CD14-positive monocyte (primary cell): ENCODE measurements around the gene OPN1SW. TPM values are rescaled to one million over a fixed set of nuclear protein-coding genes. Genes with fewer than 3 reads are reported as not detected.

Experiments used
- DNase-seq, 3 donors: peaks; one replicate each; pipeline ENCODE4 v3.0.0-alpha.2; 2011 to 2022
- H2AFZ ChIP-seq: 2 replicates; pipeline ENCODE4 v1.6.0; 2012; ENCODE audit warnings: mild to moderate bottlenecking, low read depth, low read length, inconsistent platforms; ENCODE audit not compliant: insufficient read depth, poor library complexity, severe bottlenecking
- H3K27ac ChIP-seq, 2 donors: 1 replicate in 1 of 2; 2 replicates in 1 of 2; pipeline ENCODE4 v1.5.1; 2012 to 2013; ENCODE audit warnings: low read length in 2 of 2, control low read depth in 1 of 2, inconsistent platforms in 1 of 2, low read depth in 1 of 2, mild to moderate bottlenecking in 1 of 2
- H3K27me3 ChIP-seq, 2 donors: one replicate each; pipeline versions ENCODE4 v1.6.0 to v1.6.1; 2011 to 2013; ENCODE audit warnings: low read length in 2 of 2; ENCODE audit not compliant: control insufficient read depth in 2 of 2, insufficient read depth in 2 of 2
- H3K36me3 ChIP-seq, 2 donors: replicated peaks in 1 of 2; 1 replicate in 1 of 2; 2 replicates in 1 of 2; pipeline versions ENCODE4 v1.5.1 to v1.6.1; 2012 to 2013; ENCODE audit warnings: low read length in 2 of 2, control low read depth in 1 of 2, inconsistent platforms in 1 of 2, mild to moderate bottlenecking in 1 of 2; ENCODE audit not compliant: insufficient read depth in 2 of 2, control insufficient read depth in 1 of 2
- H3K4me1 ChIP-seq, 2 donors: 1 replicate in 1 of 2; 2 replicates in 1 of 2; pipeline versions ENCODE4 v1.5.1 to v1.6.1; 2012 to 2013; ENCODE audit warnings: low read length in 2 of 2, control low read depth in 1 of 2, inconsistent platforms in 1 of 2, mild to moderate bottlenecking in 1 of 2, moderate library complexity in 1 of 2; ENCODE audit not compliant: insufficient read depth in 2 of 2, control insufficient read depth in 1 of 2
- H3K4me2 ChIP-seq: replicated peaks from 2 replicates; pipeline ENCODE3; 2012; ENCODE audit warnings: low read length, moderate library complexity, mild to moderate bottlenecking; ENCODE audit not compliant: poor library complexity, severe bottlenecking; ENCODE audit errors: extremely low read depth
- H3K4me3 ChIP-seq, 3 experiments: fragments of 200-600 bp in 1 of 3; sonication (generic) in 1 of 3; replicated peaks in 1 of 3; 1 replicate in 2 of 3; 2 replicates in 1 of 3; pipeline ENCODE4 v1.5.1; 2011 to 2013; ENCODE audit warnings: low read length in 3 of 3, mild to moderate bottlenecking in 3 of 3, control low read depth in 2 of 3, low read depth in 2 of 3, inconsistent platforms in 1 of 3, moderate library complexity in 1 of 3
- H3K79me2 ChIP-seq: 2 replicates; pipeline ENCODE4 v1.6.0; 2012; ENCODE audit warnings: mild to moderate bottlenecking, control low read depth, inconsistent platforms, low read length, moderate library complexity; ENCODE audit not compliant: insufficient read depth
- H3K9ac ChIP-seq: 2 replicates; pipeline ENCODE4 v1.6.0; 2017; ENCODE audit warnings: low read length, mild to moderate bottlenecking; ENCODE audit not compliant: insufficient read depth, poor library complexity, severe bottlenecking
- H3K9me3 ChIP-seq, 2 donors: replicated peaks in 1 of 2; 1 replicate in 1 of 2; 2 replicates in 1 of 2; pipeline versions ENCODE4 v1.5.1 to v1.6.1; 2012 to 2013; ENCODE audit warnings: low read length in 2 of 2, control low read depth in 1 of 2; ENCODE audit not compliant: control insufficient read depth in 1 of 2, insufficient read depth in 1 of 2
- H4K20me1 ChIP-seq: 2 replicates; pipeline ENCODE4 v1.6.0; 2012; ENCODE audit warnings: mild to moderate bottlenecking, low read length, control low read depth, moderate library complexity; ENCODE audit not compliant: insufficient read depth
- H3K27ac Mint-ChIP-seq, 7 donors: one replicate each; pipeline ENCODE4 v1.8.0; 2020; ENCODE audit warnings: mild to moderate bottlenecking in 7 of 7, mixed read lengths in 7 of 7, moderate library complexity in 6 of 7, inconsistent platforms in 2 of 7
- H3K27me3 Mint-ChIP-seq, 3 donors: one replicate each; pipeline ENCODE4 v1.8.0; 2021 to 2022; ENCODE audit warnings: low read depth in 3 of 3, mild to moderate bottlenecking in 3 of 3, mixed read lengths in 3 of 3, moderate library complexity in 3 of 3, inconsistent platforms in 1 of 3
- H3K36me3 Mint-ChIP-seq, 2 donors: one replicate each; pipeline ENCODE4 v1.8.0; 2020; ENCODE audit warnings: mixed read lengths in 2 of 2, inconsistent platforms in 1 of 2, mild to moderate bottlenecking in 1 of 2
- H3K4me1 Mint-ChIP-seq: one replicate; pipeline ENCODE4 v1.8.0; 2020; ENCODE audit warnings: mild to moderate bottlenecking, mixed read lengths
- H3K4me3 Mint-ChIP-seq, 2 donors: one replicate each; pipeline ENCODE4 v1.8.0; 2020; ENCODE audit warnings: mild to moderate bottlenecking in 2 of 2, mixed read lengths in 2 of 2, moderate library complexity in 1 of 2
- H3K9me3 Mint-ChIP-seq, 7 donors: one replicate each; pipeline ENCODE4 v1.8.0; 2020 to 2022; ENCODE audit warnings: mixed read lengths in 7 of 7, mild to moderate bottlenecking in 6 of 7, moderate library complexity in 6 of 7, inconsistent platforms in 2 of 7
- WGBS: methylation state at CpG from one replicate; pipeline ENCODE4 v1.1.5; 2013; ENCODE audit warnings: missing lambda C conversion rate; ENCODE audit not compliant: insufficient coverage; 5-methylcytosine and 5-hydroxymethylcytosine counted together
- intact Hi-C, 2 donors: fragments of 100-400 bp; cut with micrococcal nuclease; formaldehyde crosslinking; loops; one replicate each; pipeline versions ENCODE4 v1.15.0 to v1.15.1; 2023
- polyA plus RNA-seq, 3 donors: library from polyadenylated mRNA; depleted of rRNA in 1 of 3; unstranded in 2 of 3; stranded (reverse) in 1 of 3; fragments of 300-500 nt in 2 of 3; fragments of >200 nt in 1 of 3; fragmentation: Illumina TruSeq in 2 of 3; gene quantifications; 1 replicate in 2 of 3; 2 replicates in 1 of 3; pipeline ENCODE4 v1.2.3, GENCODE V29; 2012 to 2021
- TF ChIP-seq, protein P1 (sequence below): fragments of 200-600 bp; IDR thresholded peaks from one replicate; pipeline ENCODE4 v1.8.0; 2022; ENCODE audit warnings: antibody characterized with exemption, mild to moderate bottlenecking

The OPN1SW gene
- polyA plus RNA-seq, 3 donors: not detected

DNA sequence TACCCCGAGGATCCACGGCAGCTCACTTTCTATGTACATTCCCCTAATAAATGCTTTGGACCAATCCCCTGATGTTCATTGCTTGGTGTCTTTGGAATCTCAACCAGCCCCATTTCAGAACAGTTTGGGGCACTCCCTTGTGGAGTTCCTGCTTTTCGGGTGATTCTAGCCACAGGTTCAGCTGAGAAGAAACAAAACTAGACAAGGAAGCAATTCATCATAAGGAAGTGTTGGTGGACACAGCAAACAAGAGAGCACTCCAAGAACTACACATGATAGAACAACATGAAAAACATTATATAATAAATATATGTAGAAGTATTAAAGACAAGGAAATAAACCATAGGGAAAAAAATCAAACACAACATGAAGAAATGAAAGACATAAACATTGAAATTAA lies 10.1 kb upstream of the OPN1SW start:
- 88% methylated on average over 2 of the region's 3 CpGs for WGBS
- DNase-seq: no peak
- Mint-ChIP-seq H3K9me3 (peaks cover 0 to 5% (median 0%) of the 10 kb centered on the region in 7 donors), H3K27ac (peak overlapping the region in 1 of 7 donors; percentile 44), H3K4me1 (peaks cover 8% of the 10 kb centered on the region), H3K4me3 (no peak overlapping the region), H3K27me3 (peaks cover 27 to 38% (median 32%) of the 10 kb centered on the region in 3 donors), H3K36me3 (peaks cover 0 to 3% of the 10 kb centered on the region in 2 donors)
- Histone ChIP-seq H3K36me3 (no peaks in the 10 kb centered on the region), H3K9me3 (no peaks in the 10 kb centered on the region), H3K4me3 (no peak overlapping the region), H3K27ac (no peak overlapping the region), H3K9ac (no peak overlapping the region), H2AFZ (no peak overlapping the region), H3K4me1 (peaks cover 4% of the 10 kb centered on the region in 2 donors), H3K4me2 (no peak overlapping the region), H4K20me1 (no peaks in the 10 kb centered on the region), H3K27me3 (peaks cover 15 to 26% of the 10 kb centered on the region in 2 donors), H3K79me2 (no peaks in the 10 kb centered on the region)
- TF ChIP-seq, protein P1, sequence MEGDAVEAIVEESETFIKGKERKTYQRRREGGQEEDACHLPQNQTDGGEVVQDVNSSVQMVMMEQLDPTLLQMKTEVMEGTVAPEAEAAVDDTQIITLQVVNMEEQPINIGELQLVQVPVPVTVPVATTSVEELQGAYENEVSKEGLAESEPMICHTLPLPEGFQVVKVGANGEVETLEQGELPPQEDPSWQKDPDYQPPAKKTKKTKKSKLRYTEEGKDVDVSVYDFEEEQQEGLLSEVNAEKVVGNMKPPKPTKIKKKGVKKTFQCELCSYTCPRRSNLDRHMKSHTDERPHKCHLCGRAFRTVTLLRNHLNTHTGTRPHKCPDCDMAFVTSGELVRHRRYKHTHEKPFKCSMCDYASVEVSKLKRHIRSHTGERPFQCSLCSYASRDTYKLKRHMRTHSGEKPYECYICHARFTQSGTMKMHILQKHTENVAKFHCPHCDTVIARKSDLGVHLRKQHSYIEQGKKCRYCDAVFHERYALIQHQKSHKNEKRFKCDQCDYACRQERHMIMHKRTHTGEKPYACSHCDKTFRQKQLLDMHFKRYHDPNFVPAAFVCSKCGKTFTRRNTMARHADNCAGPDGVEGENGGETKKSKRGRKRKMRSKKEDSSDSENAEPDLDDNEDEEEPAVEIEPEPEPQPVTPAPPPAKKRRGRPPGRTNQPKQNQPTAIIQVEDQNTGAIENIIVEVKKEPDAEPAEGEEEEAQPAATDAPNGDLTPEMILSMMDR: no peak
- intact Hi-C loops: no loop called here

DNA sequence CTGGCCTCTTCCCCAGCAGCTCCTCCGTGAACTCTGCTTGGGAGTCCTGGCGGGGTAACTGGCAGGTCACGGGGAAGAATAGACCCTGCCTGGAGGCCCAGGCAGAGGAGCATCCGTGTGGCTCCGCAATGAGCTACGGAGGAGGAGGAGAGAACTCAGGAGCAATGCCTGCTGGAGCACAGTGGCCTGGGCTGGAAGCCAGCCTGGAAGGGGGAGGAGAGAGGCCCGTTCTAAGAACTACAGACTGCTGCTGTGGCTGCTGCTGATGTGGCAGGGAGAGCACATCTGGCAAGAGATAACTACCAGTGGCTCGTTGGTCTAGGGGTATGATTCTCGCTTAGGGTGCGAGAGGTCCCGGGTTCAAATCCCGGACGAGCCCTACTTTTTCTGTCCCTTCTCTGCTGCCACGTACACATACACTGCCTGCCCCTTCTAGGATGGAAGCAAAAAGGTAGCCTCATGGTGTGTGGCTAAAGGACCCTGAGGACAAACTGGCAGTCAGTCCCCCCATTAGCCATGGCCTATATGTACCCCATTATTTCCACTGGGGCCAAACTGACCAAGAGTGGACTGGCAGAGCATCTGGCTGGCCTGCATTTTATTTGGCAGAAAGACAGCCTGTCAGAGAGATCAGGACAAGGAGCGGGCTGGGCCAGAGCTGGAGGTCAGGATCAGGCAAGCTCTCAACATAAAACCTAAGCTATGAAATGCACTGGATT lies 7.7 kb upstream of the OPN1SW start:
- Histone ChIP-seq H3K27ac (no peak overlapping the region), H4K20me1 (no peaks in the 10 kb centered on the region), H2AFZ (no peak overlapping the region)

More for the DNA sequence above, 7.7 kb upstream of the OPN1SW start:
- 89% methylated on average over 9 of the region's 15 CpGs for WGBS
- H3K36me3 Mint-ChIP-seq: no peaks in the 10 kb centered on the region
- Histone ChIP-seq H3K4me1 (no peaks in the 10 kb centered on the region), H3K79me2 (no peaks in the 10 kb centered on the region), H3K27me3 (peaks cover 0 to 3% of the 10 kb centered on the region in 2 donors), H3K9ac (no peak overlapping the region), H3K4me3 (no peak overlapping the region), H3K4me2 (no peak overlapping the region), H3K9me3 (peaks cover 0 to 7% of the 10 kb centered on the region in 2 donors), H3K36me3 (no peaks in the 10 kb centered on the region)
- H3K27ac Mint-ChIP-seq: no peak overlapping the region
- peaks cover 5 to 17% (median 7%) of the 10 kb centered on the region in 3 donors for H3K27me3 Mint-ChIP-seq
- intact Hi-C loops: no loop called here
- DNase-seq: no peak
- H3K4me1 Mint-ChIP-seq: peaks cover 2% of the 10 kb centered on the region
- TF ChIP-seq, protein P1: no peak
- no peak overlapping the region for H3K4me3 Mint-ChIP-seq
- H3K9me3 Mint-ChIP-seq: peaks cover 3 to 9% (median 4%) of the 10 kb centered on the region in 7 donors
